OCI-LY1 (cell line): ENCODE data around the gene GIMAP7.

ENCODE experiments used
- CTCF ChIP-seq: fragments of 200-600 bp; sonication (generic), shearing (Covaris generic); IDR thresholded peaks from 2 replicates; pipeline ENCODE4 v1.5.1; 2017; ENCODE audit warnings: mild to moderate bottlenecking, antibody characterized with exemption, low read length, moderate library complexity, mixed read lengths
- EZH2 ChIP-seq: fragments of 200-600 bp; sonication (generic), shearing (Covaris generic); IDR thresholded peaks from 2 replicates; pipeline ENCODE4 v1.8.0; 2017; ENCODE audit warnings: borderline replicate concordance, mixed run types, mild to moderate bottlenecking, antibody characterized with exemption, low read length, moderate library complexity, mixed read lengths

- TF ChIP-seq CTCF (no peak), EZH2 (no peak)
Observed at GRCh38 chr7:150464962-150465361, 49.7 kb upstream of the GIMAP7 start.
